ENCODE measurements around the gene TMED7.

TMED7 gene

DNA sequence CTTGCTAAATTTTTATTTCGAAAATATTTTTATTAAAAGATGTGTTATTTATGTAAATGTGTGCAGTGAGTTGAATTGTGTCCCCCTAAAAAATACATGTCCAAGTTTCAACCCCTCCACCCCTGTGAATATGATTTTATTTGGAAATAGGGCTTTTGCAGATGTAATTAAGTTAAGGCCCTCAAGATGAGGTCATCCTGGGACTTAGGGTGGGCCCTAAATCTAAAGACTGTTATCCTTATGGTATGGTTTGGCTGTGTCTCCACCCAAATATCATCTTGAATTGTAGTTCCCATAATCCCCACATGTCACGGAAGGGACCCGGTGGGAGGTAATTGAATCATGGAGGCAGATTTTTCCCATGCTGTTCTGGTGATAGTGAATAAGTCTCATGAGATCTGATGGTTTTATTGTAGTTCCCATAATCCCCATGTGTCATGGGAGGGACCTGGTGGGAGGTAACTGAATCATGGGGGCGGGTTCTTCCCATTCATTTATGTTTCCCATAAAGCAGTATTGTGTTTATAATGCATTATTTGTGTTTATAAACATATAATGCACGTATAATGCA is 1.5 kb upstream of the TMED7 start:
- no peak overlapping the region for H3K4me3 ChIP-seq (ENCODE audit: extremely low read depth, insufficient read depth, low read length, poor library complexity, severe bottlenecking)
- H3K9me3 ChIP-seq (ENCODE audit: control insufficient read depth, low read length): no peaks in the 10 kb centered on the region
- peaks cover 20% of the 10 kb centered on the region for H3K4me1 ChIP-seq (ENCODE audit: control insufficient read depth, insufficient read depth, low read length, poor library complexity, severe bottlenecking)
- peaks cover 20% of the 10 kb centered on the region for H3K36me3 ChIP-seq (ENCODE audit: control insufficient read depth, insufficient read depth, low read length)
- WGBS, 2 experiments (ENCODE audit: insufficient coverage in 2 of 2): no CpG with 5 or more reads among the region's 5 CpGs
- H3K27ac ChIP-seq (ENCODE audit: low read depth, low read length, severe bottlenecking): no peak overlapping the region

- peak overlapping the region; percentile 88 for H3K4me3 ChIP-seq (ENCODE audit: extremely low read depth, insufficient read depth, low read length, poor library complexity, severe bottlenecking)
- no peaks in the 10 kb centered on the region for H3K9me3 ChIP-seq (ENCODE audit: control insufficient read depth, low read length)
- H3K4me1 ChIP-seq (ENCODE audit: control insufficient read depth, insufficient read depth, low read length, poor library complexity, severe bottlenecking): peaks cover 23% of the 10 kb centered on the region
- peaks cover 27% of the 10 kb centered on the region for H3K36me3 ChIP-seq (ENCODE audit: control insufficient read depth, insufficient read depth, low read length)
- H3K27ac ChIP-seq (ENCODE audit: low read depth, low read length, severe bottlenecking): peak overlapping the region; percentile 96
- WGBS, 2 experiments (ENCODE audit: insufficient coverage in 2 of 2): 0% methylated on average over 3 to 5 of the region's 9 CpGs
Observed at GRCh38 chr5:115626445-115626823, 598 bp upstream of the TMED7 start.

DNA sequence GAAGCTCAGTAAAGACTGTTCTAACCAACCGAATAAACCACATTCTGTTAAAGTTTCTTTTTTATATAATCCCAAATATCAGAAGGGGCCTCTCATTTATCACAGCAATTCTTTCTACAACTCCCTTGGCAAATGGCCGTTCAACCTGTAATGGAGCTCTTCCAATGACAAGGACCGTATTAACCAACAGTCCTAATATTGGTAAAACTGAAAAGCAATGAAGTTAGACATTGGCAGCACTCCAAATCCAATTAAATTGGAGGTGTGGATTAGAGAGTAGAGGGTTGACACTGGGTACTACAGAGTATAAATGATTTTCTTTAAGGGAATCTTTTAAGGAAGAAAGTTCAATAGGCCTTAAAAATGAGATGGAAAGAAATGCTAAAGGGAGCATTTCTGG is 842 bp downstream of the TMED7 start:
- peak overlapping the region; percentile 88 for H3K4me3 ChIP-seq (ENCODE audit: extremely low read depth, insufficient read depth, low read length, poor library complexity, severe bottlenecking)
- H3K27ac ChIP-seq (ENCODE audit: low read depth, low read length, severe bottlenecking): no peak overlapping the region
- peaks cover 23% of the 10 kb centered on the region for H3K4me1 ChIP-seq (ENCODE audit: control insufficient read depth, insufficient read depth, low read length, poor library complexity, severe bottlenecking)
- peaks cover 38% of the 10 kb centered on the region for H3K36me3 ChIP-seq (ENCODE audit: control insufficient read depth, insufficient read depth, low read length)
- 32 to 63% methylated on average over 1 to 3 of the region's 3 CpGs for WGBS, 2 experiments (ENCODE audit: insufficient coverage in 2 of 2)
- no peaks in the 10 kb centered on the region for H3K9me3 ChIP-seq (ENCODE audit: control insufficient read depth, low read length)

DNA sequence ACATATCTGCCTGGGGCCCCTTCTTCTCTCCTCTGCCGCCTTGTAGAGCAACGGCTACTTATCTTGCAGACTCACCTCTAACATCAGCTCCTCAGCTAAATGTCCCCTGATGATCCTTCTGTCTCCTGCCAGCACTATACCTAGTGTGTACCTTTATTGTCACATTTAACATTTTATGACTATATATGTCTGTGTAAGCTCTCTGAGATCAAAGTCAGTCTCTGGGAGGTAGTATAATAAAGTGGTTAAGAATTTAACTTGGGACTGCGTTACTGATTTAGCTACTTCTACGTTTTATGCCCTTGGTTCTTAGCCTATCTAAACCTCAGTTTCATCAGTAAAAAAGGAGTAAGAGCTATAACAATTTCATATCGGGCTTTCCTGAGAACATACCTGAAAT is 2.2 kb downstream of the TMED7 start:
- Histone ChIP-seq H3K36me3 (ENCODE audit: control insufficient read depth, insufficient read depth, low read length) (peaks cover 47% of the 10 kb centered on the region), H3K9me3 (ENCODE audit: control insufficient read depth, low read length) (no peaks in the 10 kb centered on the region), H3K27ac (ENCODE audit: low read depth, low read length, severe bottlenecking) (no peak overlapping the region), H3K4me1 (ENCODE audit: control insufficient read depth, insufficient read depth, low read length, poor library complexity, severe bottlenecking) (peaks cover 23% of the 10 kb centered on the region), H3K4me3 (ENCODE audit: extremely low read depth, insufficient read depth, low read length, poor library complexity, severe bottlenecking) (peak overlapping the region; percentile 88)
- 75 to 79% methylated on average over 2 to 3 of the region's 5 CpGs for WGBS, 2 experiments (ENCODE audit: insufficient coverage in 2 of 2)

- Histone ChIP-seq H3K9me3 (ENCODE audit: control insufficient read depth, low read length) (no peaks in the 10 kb centered on the region), H3K27ac (ENCODE audit: low read depth, low read length, severe bottlenecking) (no peak overlapping the region), H3K36me3 (ENCODE audit: control insufficient read depth, insufficient read depth, low read length) (peaks cover 65% of the 10 kb centered on the region), H3K4me1 (ENCODE audit: control insufficient read depth, insufficient read depth, low read length, poor library complexity, severe bottlenecking) (peaks cover 23% of the 10 kb centered on the region), H3K4me3 (ENCODE audit: extremely low read depth, insufficient read depth, low read length, poor library complexity, severe bottlenecking) (no peak overlapping the region)
- WGBS, 2 experiments (ENCODE audit: insufficient coverage in 2 of 2): 100% methylated on average over 2 to 3 of the region's 4 CpGs
Observed at GRCh38 chr5:115621365-115621900, 4.4 kb downstream of the TMED7 start.

GRCh38 chr5:115616892-115617291 is 8.9 kb downstream of the TMED7 start:
- Histone ChIP-seq H3K4me1 (ENCODE audit: control insufficient read depth, insufficient read depth, low read length, poor library complexity, severe bottlenecking) (no peaks in the 10 kb centered on the region), H3K4me3 (ENCODE audit: extremely low read depth, insufficient read depth, low read length, poor library complexity, severe bottlenecking) (no peak overlapping the region), H3K27ac (ENCODE audit: low read depth, low read length, severe bottlenecking) (no peak overlapping the region), H3K36me3 (ENCODE audit: control insufficient read depth, insufficient read depth, low read length) (peaks cover 68% of the 10 kb centered on the region), H3K9me3 (ENCODE audit: control insufficient read depth, low read length) (no peaks in the 10 kb centered on the region)
- no CpG with 5 or more reads among the region's 1 CpG for WGBS, 2 experiments (ENCODE audit: insufficient coverage in 2 of 2)

GRCh38 chr5:115616472-115616871 is 9.4 kb downstream of the TMED7 start:
- H3K4me1 ChIP-seq (ENCODE audit: control insufficient read depth, insufficient read depth, low read length, poor library complexity, severe bottlenecking): no peaks in the 10 kb centered on the region
- no peak overlapping the region for H3K4me3 ChIP-seq (ENCODE audit: extremely low read depth, insufficient read depth, low read length, poor library complexity, severe bottlenecking)
- no peak overlapping the region for H3K27ac ChIP-seq (ENCODE audit: low read depth, low read length, severe bottlenecking)
- no peaks in the 10 kb centered on the region for H3K9me3 ChIP-seq (ENCODE audit: control insufficient read depth, low read length)
- peaks cover 65% of the 10 kb centered on the region for H3K36me3 ChIP-seq (ENCODE audit: control insufficient read depth, insufficient read depth, low read length)

DNA sequence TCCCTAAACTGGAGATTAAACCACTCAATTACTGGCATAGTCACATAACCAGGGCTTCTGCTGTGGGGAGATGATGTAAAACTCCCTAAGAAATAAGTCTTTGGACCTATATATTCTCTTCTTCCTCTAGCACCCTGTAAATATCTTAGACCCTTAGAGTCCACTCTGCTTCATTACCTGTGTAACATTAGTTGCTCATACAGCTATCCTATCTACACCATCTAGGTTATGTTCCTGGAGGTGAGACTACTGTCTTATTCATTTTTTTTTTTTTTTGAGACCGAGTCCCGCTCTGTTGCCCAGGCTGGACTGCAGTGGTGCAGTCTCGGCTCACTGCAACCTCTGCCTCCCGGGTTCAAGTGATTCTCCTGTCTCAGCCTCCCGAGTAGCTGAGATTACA is 14.0 kb downstream of the TMED7 start:
- H3K4me3 ChIP-seq (ENCODE audit: extremely low read depth, insufficient read depth, low read length, poor library complexity, severe bottlenecking): no peak overlapping the region
- no peaks in the 10 kb centered on the region for H3K9me3 ChIP-seq (ENCODE audit: control insufficient read depth, low read length)
- no peak overlapping the region for H3K27ac ChIP-seq (ENCODE audit: low read depth, low read length, severe bottlenecking)
- WGBS, 2 experiments (ENCODE audit: insufficient coverage in 2 of 2): 90 to 94% methylated on average over 4 to 5 of the region's 5 CpGs
- peaks cover 31% of the 10 kb centered on the region for H3K36me3 ChIP-seq (ENCODE audit: control insufficient read depth, insufficient read depth, low read length)
- no peaks in the 10 kb centered on the region for H3K4me1 ChIP-seq (ENCODE audit: control insufficient read depth, insufficient read depth, low read length, poor library complexity, severe bottlenecking)

DNA sequence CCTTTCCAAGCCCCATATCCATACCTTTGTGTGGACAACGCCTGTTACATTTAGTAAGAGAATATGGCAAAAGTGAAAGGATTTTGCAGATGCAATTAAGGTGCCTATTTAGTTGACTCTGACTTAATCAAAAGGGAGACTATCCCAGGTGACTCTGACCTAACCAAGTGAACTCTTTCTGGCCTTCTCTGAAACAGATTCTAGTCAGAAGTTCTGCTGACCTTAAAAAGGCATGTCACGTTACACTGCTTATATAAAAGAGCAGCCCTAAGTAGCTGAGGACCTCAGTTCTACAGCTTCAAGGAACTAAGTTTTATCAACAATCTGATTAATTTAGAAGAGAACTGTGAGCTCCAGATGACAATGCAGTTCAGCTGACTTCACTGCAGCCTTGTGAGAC is 17.9 kb downstream of the TMED7 start:
- 86% methylated on average over 1 of the region's 2 CpGs; no CpG with 5 or more reads in 1 of the 2 experiments for WGBS, 2 experiments (ENCODE audit: insufficient coverage in 2 of 2)
- Histone ChIP-seq H3K4me3 (ENCODE audit: extremely low read depth, insufficient read depth, low read length, poor library complexity, severe bottlenecking) (no peak overlapping the region), H3K4me1 (ENCODE audit: control insufficient read depth, insufficient read depth, low read length, poor library complexity, severe bottlenecking) (no peaks in the 10 kb centered on the region), H3K9me3 (ENCODE audit: control insufficient read depth, low read length) (no peaks in the 10 kb centered on the region), H3K27ac (ENCODE audit: low read depth, low read length, severe bottlenecking) (no peak overlapping the region), H3K36me3 (ENCODE audit: control insufficient read depth, insufficient read depth, low read length) (peaks cover 12% of the 10 kb centered on the region)

- Histone ChIP-seq H3K4me3 (ENCODE audit: extremely low read depth, insufficient read depth, low read length, poor library complexity, severe bottlenecking) (no peak overlapping the region), H3K27ac (ENCODE audit: low read depth, low read length, severe bottlenecking) (peak overlapping the region; percentile 2), H3K36me3 (ENCODE audit: control insufficient read depth, insufficient read depth, low read length) (peaks cover 7% of the 10 kb centered on the region), H3K9me3 (ENCODE audit: control insufficient read depth, low read length) (no peaks in the 10 kb centered on the region), H3K4me1 (ENCODE audit: control insufficient read depth, insufficient read depth, low read length, poor library complexity, severe bottlenecking) (no peaks in the 10 kb centered on the region)
- WGBS, 2 experiments (ENCODE audit: insufficient coverage in 2 of 2): 89 to 95% methylated on average over 2 of the region's 3 CpGs
Observed at GRCh38 chr5:115605436-115605835, 20.4 kb downstream of the TMED7 start.

DNA sequence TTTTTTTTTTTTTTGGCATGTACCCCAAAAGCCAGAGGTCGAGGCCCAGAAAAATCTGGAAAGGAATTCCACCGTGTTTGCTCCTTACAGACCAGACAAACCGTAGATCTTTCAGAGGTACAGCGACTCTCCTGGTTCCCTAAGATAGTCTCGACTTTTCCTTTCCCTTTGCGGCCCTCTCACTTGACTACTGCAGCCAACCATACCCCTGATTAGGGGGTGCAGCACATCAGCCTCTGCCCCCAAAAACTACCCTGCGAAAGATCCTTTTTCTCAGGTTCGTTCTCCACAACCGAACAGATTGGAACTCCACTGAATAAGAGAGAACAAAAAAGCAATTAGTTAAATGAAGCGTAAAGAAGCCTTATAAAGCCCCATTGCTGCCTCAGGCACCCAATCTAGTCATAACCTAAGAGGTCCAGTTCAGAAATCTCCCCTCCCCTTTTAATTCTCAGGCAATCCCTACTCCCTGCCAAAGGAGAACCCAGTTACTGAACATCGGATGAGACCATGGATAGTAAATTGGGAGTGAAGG is 23.2 kb downstream of the TMED7 start:
- H3K4me3 ChIP-seq (ENCODE audit: extremely low read depth, insufficient read depth, low read length, poor library complexity, severe bottlenecking): peak overlapping the region; percentile 17
- peaks cover 12% of the 10 kb centered on the region for H3K4me1 ChIP-seq (ENCODE audit: control insufficient read depth, insufficient read depth, low read length, poor library complexity, severe bottlenecking)
- no peak overlapping the region for H3K27ac ChIP-seq (ENCODE audit: low read depth, low read length, severe bottlenecking)
- 50 to 76% methylated on average over 3 to 8 of the region's 11 CpGs for WGBS, 2 experiments (ENCODE audit: insufficient coverage in 2 of 2)
- H3K9me3 ChIP-seq (ENCODE audit: control insufficient read depth, low read length): no peaks in the 10 kb centered on the region
- H3K36me3 ChIP-seq (ENCODE audit: control insufficient read depth, insufficient read depth, low read length): peaks cover 7% of the 10 kb centered on the region
